Right lobe of liver (tissue), 6 donors: ENCODE data around the gene PSMA7. TPM values are rescaled to one million over a fixed set of nuclear protein-coding genes. Genes with fewer than 3 reads are reported as not detected.
A peak's percentile ranks its signal among the peaks of the same experiment; 100 is the strongest.

Experiments used
- ATAC-seq, 4 donors: fragments of 200-7000 bp; cut with Tn5 transposase; one replicate each; pipeline ENCODE4 v1.9.1; 2020; ENCODE audit warnings: mild to moderate bottlenecking in 4 of 4, moderate library complexity in 4 of 4
- DNase-seq, 3 donors: peaks; one replicate each; pipeline ENCODE4 v3.0.0-alpha.2; 2020
- H3K27ac ChIP-seq, 3 donors: fragments of 200-600 bp; one replicate each; pipeline ENCODE4 v1.8.0; 2022
- H3K27me3 ChIP-seq, 2 donors: fragments of 200-600 bp; one replicate each; pipeline ENCODE4 v1.8.0; 2022
- H3K36me3 ChIP-seq, 4 donors: fragments of 200-600 bp; sonication (generic) in 1 of 4; one replicate each; pipeline versions ENCODE4 v1.5.1 to v1.8.0; 2017 to 2022; ENCODE audit warnings: control low read depth in 1 of 4
- H3K4me1 ChIP-seq, 4 donors: fragments of 200-600 bp; sonication (generic) in 1 of 4; one replicate each; pipeline versions ENCODE4 v1.5.1 to v1.8.0; 2017 to 2022; ENCODE audit warnings: control low read depth in 1 of 4
- H3K4me3 ChIP-seq, 3 donors: fragments of 200-600 bp; one replicate each; pipeline ENCODE4 v1.8.0; 2022
- H3K9me3 ChIP-seq, 4 donors: fragments of 200-600 bp; sonication (generic) in 1 of 4; one replicate each; pipeline versions ENCODE4 v1.5.1 to v1.8.0; 2017 to 2022; ENCODE audit warnings: control low read depth in 1 of 4
- POLR2A ChIP-seq: fragments of 450-650 bp; IDR thresholded peaks from one replicate; pipeline ENCODE4 v1.6.1; 2017; ENCODE audit warnings: antibody characterized with exemption, mild to moderate bottlenecking
- WGBS: methylation state at CpG from one replicate; pipeline ENCODE4 v1.1.6; 2018; ENCODE audit warnings: low coverage, low lambda C conversion rate; ENCODE audit not compliant: insufficient coverage; ENCODE audit errors: missing lambda C conversion rate; 5-methylcytosine and 5-hydroxymethylcytosine counted together
- intact Hi-C, 2 donors: fragments of 100-400 bp; cut with DNase I; formaldehyde crosslinking; loops; one replicate each; pipeline versions ENCODE4 v1.11.2 to v1.14.1; 2022
- total RNA-seq, 6 experiments: library from RNA; depleted of rRNA in 2 of 6; stranded (reverse); fragments of >200 nt in 2 of 6; fragmentation: NEBNext Ultra II Directional in 3 of 6; extraction: Animal tissue kit (Norgen Biotek cat#: 25700) in 3 of 6; gene quantifications; one replicate each; pipeline versions ENCODE4 v1.1.0 to v1.2.4, GENCODE V29; 2016 to 2023
- TF ChIP-seq, protein P1 (sequence below), 4 donors: fragments of 200-600 bp in 3 of 4; fragments of 450-650 bp in 1 of 4; IDR thresholded peaks; one replicate each; pipeline versions ENCODE4 v1.5.1 to v1.8.0; 2016 to 2022; ENCODE audit warnings: antibody characterized with exemption in 4 of 4, mild to moderate bottlenecking in 2 of 4
- donor health status: DM: no; HTN: yes; CAD: no.
- donor health status: DM: no; HTN: no; CAD: no.
- donor health status: DM: no; HTN: no; CAD: no.
- donor health status: DM: no; HTN: yes; CAD: no.
- donor health status: DM: no; HTN: yes; CAD: no.

Gene PSMA7
- total RNA-seq, 6 experiments from 2014 or later, result 108 to 268 (median 116) TPM

DNA sequence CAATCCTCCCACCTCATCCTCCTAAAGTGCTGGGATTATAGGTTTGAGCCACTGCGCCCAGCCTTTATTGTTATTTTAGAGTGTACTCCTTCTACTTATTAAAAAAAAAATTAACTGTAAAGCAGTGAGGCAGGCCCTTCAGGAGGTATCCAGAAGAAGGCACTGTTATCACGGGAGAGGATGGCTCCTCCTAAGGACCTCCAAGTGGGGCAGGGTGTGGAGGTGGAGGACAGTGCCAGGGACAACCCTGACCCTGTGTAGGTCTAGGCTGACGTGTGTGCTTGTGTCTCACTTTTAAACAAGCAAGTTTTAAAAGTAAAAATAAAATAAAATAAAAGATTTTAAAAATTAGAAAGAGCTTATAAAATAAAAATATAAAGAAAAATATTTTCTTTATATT, 53.8 kb downstream of the PSMA7 start:
- 51% methylated on average over 3 of the region's 3 CpGs for WGBS
- DNase-seq (no peak), ATAC-seq (no peak)
- no peaks in the 10 kb centered on the region for H3K36me3 ChIP-seq
- TF ChIP-seq, protein P1, sequence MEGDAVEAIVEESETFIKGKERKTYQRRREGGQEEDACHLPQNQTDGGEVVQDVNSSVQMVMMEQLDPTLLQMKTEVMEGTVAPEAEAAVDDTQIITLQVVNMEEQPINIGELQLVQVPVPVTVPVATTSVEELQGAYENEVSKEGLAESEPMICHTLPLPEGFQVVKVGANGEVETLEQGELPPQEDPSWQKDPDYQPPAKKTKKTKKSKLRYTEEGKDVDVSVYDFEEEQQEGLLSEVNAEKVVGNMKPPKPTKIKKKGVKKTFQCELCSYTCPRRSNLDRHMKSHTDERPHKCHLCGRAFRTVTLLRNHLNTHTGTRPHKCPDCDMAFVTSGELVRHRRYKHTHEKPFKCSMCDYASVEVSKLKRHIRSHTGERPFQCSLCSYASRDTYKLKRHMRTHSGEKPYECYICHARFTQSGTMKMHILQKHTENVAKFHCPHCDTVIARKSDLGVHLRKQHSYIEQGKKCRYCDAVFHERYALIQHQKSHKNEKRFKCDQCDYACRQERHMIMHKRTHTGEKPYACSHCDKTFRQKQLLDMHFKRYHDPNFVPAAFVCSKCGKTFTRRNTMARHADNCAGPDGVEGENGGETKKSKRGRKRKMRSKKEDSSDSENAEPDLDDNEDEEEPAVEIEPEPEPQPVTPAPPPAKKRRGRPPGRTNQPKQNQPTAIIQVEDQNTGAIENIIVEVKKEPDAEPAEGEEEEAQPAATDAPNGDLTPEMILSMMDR (IDR thresholded peaks at IDR 0.05), result no peak
- no peak for TF ChIP-seq POLR2A
- intact Hi-C loops, result no loop called here
- H3K9me3 ChIP-seq, result no peaks in the 10 kb centered on the region
- no peaks in the 10 kb centered on the region for H3K27me3 ChIP-seq
- no peak overlapping the region for H3K27ac ChIP-seq
- no peaks in the 10 kb centered on the region for H3K4me1 ChIP-seq
- no peak overlapping the region for H3K4me3 ChIP-seq

GRCh38 chr20:62088258-62089127, 54.7 kb downstream of the PSMA7 start:
- H3K9me3 ChIP-seq, result no peaks in the 10 kb centered on the region
- ATAC-seq (peak in 1 of 4 donors; percentile 88), DNase-seq (no peak)
- no peaks in the 10 kb centered on the region for H3K27me3 ChIP-seq
- intact Hi-C loops, result no loop called here
- no peaks in the 10 kb centered on the region for H3K36me3 ChIP-seq
- no peak overlapping the region for H3K4me3 ChIP-seq
- no peak for TF ChIP-seq POLR2A
- TF ChIP-seq, protein P1 (IDR thresholded peaks at IDR 0.05), result no peak
- H3K4me1 ChIP-seq, result no peaks in the 10 kb centered on the region
- WGBS, result 59% methylated on average over 15 of the region's 15 CpGs
- H3K27ac ChIP-seq, result no peak overlapping the region

GRCh38 chr20:62087632-62088031, 55.6 kb downstream of the PSMA7 start:
- intact Hi-C loops, result no loop called here
- WGBS, result 87% methylated on average over 17 of the region's 17 CpGs
- no peak overlapping the region for H3K27ac ChIP-seq
- no peaks in the 10 kb centered on the region for H3K9me3 ChIP-seq
- no peaks in the 10 kb centered on the region for H3K4me1 ChIP-seq
- H3K36me3 ChIP-seq, result no peaks in the 10 kb centered on the region
- H3K4me3 ChIP-seq, result no peak overlapping the region
- TF ChIP-seq, protein P1 (IDR thresholded peaks at IDR 0.05), result no peak
- TF ChIP-seq POLR2A, result no peak
- DNase-seq, result no peak
- peak in 1 of 4 donors; percentile 16 for ATAC-seq
- no peaks in the 10 kb centered on the region for H3K27me3 ChIP-seq

DNA sequence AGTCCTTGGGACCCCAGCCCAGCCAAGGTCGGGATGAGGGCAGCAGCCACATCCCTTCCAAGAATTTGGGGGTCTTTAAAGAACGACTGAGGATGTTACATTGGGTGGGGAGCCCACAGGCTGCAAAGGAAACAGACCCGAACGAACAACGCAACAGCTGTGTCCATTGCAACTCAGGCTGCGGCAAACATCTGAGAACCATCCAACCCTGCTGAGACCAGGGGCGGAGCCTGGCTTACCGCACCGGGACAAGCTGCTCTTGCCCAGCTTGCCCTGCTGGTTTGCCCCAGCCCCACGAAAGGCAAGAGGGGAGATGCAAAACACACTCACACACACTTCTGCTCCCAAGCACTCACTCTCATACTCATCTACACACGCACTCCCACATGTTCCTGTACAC, 56.0 kb downstream of the PSMA7 start:
- no peak for ATAC-seq

More for the DNA sequence above, 56.0 kb downstream of the PSMA7 start:
- Histone ChIP-seq H3K9me3 (no peaks in the 10 kb centered on the region), H3K4me3 (no peak overlapping the region), H3K4me1 (no peaks in the 10 kb centered on the region), H3K36me3 (no peaks in the 10 kb centered on the region), H3K27me3 (no peaks in the 10 kb centered on the region), H3K27ac (no peak overlapping the region)
- TF ChIP-seq, protein P1 (IDR thresholded peaks at IDR 0.05), result no peak
- TF ChIP-seq POLR2A, result no peak
- intact Hi-C loops, result no loop called here
- no peak for DNase-seq
- 70% methylated on average over 2 of the region's 11 CpGs for WGBS

Other genes starting within 250 kb of the PSMA7 start
- 10 to 100 TPM in 4 of 6 experiments, 1 to 10 TPM in 2; 9.0 to 13.0 (median 11.3) TPM for gene TAF4, start 77.5 kb downstream of the PSMA7 start, total RNA-seq
- gene LSM14B, start 20.9 kb downstream of the PSMA7 start, total RNA-seq, result 10 to 100 TPM in 5 of 6 experiments, 1 to 10 TPM in 1; 9.5 to 19.8 (median 14.2) TPM
- 10 to 100 TPM; 14.1 to 26.5 (median 23.7) TPM for gene SS18L1, start 375 bp upstream of the PSMA7 start, total RNA-seq
- gene MTG2, start 39.6 kb upstream of the PSMA7 start, total RNA-seq, result 10 to 100 TPM; 27.0 to 45.6 (median 31.8) TPM
- gene HRH3, start 76.9 kb upstream of the PSMA7 start, total RNA-seq, result not detected
- gene OSBPL2, start 95.1 kb upstream of the PSMA7 start, total RNA-seq, result 10 to 100 TPM; 15.6 to 27.8 (median 21.2) TPM
- 100 to 1,000 TPM in 2 of 6 experiments, 10 to 100 TPM in 4; 49.5 to 139 (median 55.7) TPM for gene ADRM1, start 159.6 kb upstream of the PSMA7 start, total RNA-seq
- gene LAMA5, start 223.9 kb upstream of the PSMA7 start, total RNA-seq, result 10 to 100 TPM; 30.3 to 80.8 (median 47.1) TPM
- 100 to 1,000 TPM; 339 to 696 (median 413) TPM for gene RPS21, start 243.7 kb upstream of the PSMA7 start, total RNA-seq